Left forelimb (tissue), 1 donor: ENCODE data around the gene PIAS1.

Experiments used
- DNase-seq: peaks from one replicate; pipeline ENCODE4 v3.0.0-alpha.2; 2018; ENCODE audit warnings: low spot score

PIAS1 gene

DNA sequence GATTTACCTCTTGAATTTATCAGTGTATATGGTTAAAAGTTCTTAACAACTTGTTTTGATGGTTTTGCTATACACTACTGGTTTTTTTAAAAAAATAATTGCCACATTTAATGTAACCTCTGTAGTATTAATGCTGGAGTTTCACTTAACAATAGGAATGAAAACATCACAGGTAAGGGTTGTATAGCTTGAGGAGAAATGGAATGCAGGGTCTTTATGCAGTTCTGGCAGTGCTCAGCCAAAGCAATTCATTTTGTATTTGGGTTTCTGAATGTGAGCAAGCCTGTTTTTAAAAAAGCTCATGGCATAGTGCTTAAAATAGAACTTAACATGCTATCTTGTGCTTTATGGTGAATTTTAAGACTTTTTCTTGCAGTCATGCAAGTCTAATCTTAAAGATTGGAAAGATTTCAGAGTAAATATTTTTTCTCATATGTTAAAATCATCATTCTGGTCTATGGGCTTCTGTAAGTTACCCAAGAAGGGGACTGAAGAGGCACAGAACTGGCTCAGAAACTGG lies 8.9 kb downstream of the PIAS1 start:
- DNase-seq, result no peak

- DNase-seq, result no peak
Observed at GRCh38 chr15:68063606-68064005, 9.5 kb downstream of the PIAS1 start.

DNA sequence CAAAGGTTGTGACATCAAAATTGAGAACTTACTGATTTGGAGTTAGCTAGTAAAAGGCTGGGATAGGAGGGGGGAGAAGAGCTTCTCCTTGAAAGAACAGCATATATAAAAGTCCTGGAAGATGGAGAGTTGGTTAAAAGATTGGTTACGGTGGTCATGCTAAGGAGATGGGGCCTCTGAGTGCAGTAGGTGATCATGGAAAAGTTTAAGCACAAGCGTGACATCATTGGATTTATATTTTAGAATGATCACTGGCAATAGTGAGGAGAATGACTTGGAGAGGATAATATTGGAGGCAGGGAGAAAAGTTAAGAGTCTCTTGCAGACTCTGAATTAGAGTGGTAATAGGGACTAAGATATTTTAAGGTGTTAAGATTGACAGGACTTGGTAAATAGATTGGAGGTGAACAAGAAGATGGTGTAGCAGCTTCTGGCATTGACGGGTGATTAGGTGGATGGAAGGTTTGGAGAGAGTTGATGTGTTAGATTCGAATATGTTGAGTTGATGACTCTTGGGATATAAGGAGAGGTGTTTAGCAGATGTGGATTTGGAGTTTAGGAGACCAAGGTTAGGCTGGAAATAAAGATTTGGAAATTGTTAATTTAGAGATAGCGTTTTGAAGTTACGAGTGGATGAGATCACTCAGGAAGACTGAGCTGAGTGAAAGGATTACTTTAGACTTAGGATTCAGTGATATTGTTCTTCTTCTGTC lies 19.6 kb downstream of the PIAS1 start:
- DNase-seq, result no peak

GRCh38 chr15:68075764-68076385 lies 21.8 kb downstream of the PIAS1 start:
- DNase-seq, result no peak

GRCh38 chr15:68078365-68078764 lies 24.2 kb downstream of the PIAS1 start:
- no peak for DNase-seq

GRCh38 chr15:68080334-68080733 lies 26.2 kb downstream of the PIAS1 start:
- no peak for DNase-seq

DNA sequence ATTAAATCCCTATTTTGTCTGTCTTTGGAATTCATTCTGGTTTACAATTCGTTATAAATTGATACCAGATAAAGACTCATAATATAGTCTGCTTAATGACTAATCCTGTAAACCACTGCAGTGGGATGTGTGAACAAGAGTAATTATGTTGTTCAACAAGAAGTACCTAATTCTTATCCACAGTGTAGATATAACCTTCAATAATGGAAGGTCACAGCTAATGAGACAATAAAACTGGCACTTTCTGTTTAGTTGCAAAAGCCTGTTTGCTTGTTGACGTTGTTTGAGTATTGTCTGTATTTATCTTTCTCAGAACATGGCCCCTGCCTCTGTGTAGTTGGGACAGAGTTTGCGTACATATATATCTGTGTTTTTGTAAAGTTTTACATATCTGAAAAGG lies 26.7 kb downstream of the PIAS1 start:
- no peak for DNase-seq

DNA sequence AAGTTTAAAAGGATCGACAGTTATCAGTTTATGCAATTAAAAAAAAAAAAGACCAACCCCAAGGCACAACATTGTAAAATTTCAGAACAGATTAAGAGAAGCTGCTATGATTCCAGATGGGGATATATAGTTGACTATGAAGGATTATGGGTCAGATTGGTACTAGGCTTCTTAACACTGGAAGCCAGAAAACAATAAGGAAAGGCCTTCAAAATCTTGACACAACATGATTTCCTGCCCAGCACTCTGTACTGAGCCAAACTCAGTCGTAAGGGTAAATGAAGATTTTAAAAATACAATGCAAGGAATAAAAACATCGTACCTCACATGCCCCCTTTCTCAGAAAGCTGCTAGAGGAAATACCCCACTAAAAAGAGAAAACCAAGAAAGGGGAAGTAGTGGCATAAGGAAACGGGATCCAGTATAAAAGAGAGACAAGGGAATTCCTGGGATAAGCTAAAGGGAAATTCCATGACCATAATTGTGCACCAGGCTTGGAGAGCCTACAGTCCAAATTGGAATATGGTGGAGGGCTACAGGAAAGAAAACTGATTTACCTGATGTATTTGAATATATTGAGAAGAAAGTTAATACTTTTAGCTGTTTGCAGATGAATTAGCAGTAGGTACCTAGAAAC lies 27.9 kb downstream of the PIAS1 start:
- DNase-seq, result no peak

DNA sequence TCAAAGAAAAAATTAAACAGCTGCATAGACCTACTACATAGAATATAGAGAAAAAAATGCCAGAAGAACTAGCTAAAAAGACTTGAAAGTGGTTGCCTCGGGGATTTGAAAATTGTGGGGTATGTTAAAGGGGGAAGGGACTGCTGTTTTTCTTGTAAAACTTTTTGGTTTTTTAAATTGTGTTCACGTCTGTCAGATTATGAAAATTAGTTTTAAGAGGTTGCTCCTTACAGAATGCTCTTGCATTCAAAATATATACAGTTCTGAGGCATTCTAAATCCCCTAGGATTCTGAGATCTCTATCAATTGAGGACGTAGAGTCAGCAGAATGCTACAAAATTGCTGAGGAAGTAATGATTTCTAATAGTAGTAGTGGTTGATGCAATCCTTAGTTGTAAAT lies 28.6 kb downstream of the PIAS1 start:
- no peak for DNase-seq

DNA sequence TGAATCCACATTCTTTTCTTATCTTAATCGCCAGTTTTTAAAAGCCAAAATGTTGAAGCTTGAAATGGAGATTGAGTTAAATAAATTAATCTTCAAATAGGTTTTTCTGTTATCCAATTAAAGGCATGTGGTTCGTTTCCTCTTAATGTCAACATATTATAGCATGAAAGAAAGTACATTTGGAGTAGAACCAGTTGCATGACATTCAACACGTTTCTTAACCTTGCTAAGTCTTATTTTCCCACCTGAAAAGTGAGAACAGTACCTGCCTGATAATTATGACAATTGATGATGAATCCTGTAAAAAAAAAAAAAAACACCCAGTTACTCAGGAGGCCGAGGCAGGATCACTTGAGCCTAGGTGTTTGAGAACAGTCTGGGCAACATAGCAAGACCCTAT lies 29.3 kb downstream of the PIAS1 start:
- DNase-seq, result no peak

DNA sequence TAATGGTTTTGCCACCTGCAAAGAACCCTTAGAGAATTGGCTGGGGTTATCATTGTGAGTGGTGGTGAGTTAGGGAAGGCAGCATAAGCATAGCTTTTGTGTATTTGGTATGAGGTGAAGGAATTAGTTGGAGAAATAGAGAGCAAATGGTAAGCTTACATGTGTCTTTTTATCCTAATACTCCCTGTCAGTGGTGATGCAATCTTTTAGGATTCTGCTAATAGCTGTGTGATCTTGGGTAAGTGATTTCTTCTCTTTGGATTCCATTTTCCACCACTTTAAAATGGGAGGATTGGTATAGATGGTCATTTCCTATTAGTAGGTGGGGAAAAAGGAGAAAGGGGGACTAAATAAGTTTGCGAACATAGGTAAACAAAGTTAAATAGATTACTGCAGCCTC lies 30.9 kb downstream of the PIAS1 start:
- no peak for DNase-seq

DNA sequence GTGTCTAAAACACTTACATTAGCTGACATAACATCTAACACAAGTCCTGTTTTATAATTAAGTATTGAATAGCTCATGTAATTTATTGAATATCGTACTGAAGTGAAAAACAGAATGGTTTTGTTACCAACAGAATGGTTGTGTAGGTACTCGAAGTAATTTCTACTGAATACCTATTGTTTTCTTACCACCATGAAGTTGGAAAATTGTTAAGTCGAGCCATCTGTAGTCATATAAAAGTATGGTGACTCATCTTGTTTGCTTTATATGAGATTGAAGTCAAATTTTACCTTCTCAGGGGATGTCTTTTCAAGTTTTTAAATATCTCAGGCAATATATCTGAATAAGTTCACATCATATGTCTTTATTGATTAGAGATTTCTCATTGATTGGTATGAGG lies 37.6 kb downstream of the PIAS1 start:
- DNase-seq, result no peak

GRCh38 chr15:68096099-68096498 lies 42.0 kb downstream of the PIAS1 start:
- DNase-seq, result no peak

- no peak for DNase-seq
Observed at GRCh38 chr15:68097029-68097428, 42.9 kb downstream of the PIAS1 start.

DNA sequence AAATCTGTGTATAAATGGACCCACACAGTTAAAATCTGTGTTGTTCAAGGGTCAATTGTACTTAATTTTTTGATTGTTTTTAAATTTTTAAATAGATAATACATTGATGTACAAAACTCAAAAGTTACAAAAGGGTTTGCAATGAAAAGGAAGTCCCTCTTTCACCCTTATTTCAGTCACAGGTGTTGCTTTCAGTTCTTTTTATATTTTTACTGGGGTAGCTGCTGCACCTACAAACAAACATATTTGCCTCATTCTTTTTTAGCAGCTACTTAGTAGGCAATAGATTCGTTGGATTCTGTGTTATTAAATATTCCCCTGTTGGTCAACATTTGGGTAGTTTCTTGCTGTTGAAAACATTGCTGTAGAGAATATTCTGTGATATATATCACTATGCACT lies 44.4 kb downstream of the PIAS1 start:
- DNase-seq, result no peak

DNA sequence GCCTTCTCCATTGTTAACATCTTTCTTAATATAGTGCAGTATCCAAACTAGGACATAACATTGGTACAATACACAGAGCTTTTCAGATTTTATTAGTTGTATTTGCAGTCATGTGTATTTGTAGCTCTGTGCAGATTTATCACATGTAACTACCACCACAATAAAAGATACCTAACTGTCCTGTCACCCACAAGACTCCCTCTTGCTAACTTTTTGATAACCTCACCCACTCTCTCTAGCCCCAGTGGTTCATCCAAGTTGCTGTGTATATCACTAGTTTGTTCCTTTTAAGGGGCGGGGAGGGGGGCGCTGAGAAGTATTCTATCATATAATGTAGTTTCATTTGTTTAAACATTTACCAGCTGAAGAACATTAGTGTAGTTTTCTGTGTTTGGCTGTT lies 46.1 kb downstream of the PIAS1 start:
- DNase-seq, result no peak

DNA sequence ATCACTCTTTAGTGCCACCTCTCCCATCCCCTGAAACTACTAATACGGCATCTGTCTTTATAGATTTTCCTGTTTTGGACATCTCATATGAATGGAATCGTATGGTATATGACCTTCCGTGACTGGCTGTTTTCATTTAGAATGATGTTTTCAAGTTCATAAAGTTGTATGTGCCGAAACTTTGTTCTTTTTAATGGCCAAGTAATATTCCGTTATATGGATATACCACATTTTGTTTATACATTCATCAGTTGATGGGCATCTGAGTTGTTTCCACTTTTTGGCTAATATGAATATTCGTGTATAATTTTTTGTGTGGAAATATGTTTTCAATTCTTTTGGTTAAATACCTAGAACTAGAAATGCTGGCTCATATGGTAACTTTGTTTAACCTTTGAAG lies 49.5 kb downstream of the PIAS1 start:
- no peak for DNase-seq

GRCh38 chr15:68106656-68107055 lies 52.5 kb downstream of the PIAS1 start:
- DNase-seq, result no peak

DNA sequence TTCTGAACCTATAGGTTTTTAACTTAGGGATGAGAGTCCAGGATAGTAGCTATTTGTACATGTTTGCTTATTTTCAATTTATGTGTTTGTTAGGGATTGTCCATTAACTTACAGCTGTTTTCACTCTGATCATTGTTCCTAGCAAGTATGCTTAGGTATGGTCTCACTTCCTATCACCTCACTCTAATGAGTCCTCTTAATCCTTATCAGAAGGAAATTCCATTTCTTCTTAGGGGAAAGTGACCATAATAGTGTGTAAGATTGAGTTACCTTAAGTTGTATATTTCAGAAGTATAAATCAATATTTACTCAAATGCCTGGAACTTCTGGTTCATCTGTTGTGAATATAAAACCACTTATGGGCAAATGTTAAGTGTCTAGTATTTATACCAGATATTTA lies 53.0 kb downstream of the PIAS1 start:
- DNase-seq, result no peak

GRCh38 chr15:68112706-68113105 lies 58.6 kb downstream of the PIAS1 start:
- no peak for DNase-seq

- no peak for DNase-seq
Observed at GRCh38 chr15:68113273-68113672, 59.2 kb downstream of the PIAS1 start.

DNA sequence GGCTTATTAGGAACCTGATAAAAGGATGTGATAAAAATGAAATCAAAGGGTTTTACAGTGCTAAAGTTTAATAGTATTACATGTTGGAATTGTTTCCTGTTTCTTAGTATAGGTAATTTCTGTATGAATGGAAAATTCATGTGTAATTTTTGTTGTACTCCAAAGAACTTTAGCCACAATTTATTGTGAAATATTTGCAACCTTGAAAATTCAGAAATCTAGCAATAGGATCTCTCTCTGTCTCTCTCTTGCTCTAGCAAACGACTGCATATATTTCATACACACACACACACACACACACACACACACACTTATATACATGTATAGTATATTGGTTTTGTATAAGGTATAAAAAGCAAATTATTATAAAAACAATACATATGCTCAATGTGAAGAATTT lies 59.6 kb downstream of the PIAS1 start:
- no peak for DNase-seq

DNA sequence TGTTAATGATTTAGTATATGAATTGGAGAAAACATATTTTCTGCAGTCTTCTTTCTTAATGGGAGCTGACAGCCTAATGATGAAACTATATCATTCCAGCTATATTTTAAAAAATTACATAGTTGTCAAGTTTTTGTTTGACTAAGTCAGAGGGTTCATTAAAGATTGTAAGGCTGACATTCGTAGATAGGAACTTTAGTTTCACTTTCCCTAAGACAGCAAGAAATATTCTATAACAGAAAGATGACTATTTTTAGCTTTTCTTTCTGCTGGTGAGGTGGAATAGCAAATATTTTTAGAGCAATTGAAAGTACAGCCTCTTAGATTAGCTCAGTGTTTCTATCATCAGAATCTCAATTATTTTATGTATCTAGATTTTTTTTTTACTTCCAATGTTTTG lies 60.2 kb downstream of the PIAS1 start:
- DNase-seq, result no peak
